ENCODE measurements around the gene MPDZ.

The MPDZ gene

DNA sequence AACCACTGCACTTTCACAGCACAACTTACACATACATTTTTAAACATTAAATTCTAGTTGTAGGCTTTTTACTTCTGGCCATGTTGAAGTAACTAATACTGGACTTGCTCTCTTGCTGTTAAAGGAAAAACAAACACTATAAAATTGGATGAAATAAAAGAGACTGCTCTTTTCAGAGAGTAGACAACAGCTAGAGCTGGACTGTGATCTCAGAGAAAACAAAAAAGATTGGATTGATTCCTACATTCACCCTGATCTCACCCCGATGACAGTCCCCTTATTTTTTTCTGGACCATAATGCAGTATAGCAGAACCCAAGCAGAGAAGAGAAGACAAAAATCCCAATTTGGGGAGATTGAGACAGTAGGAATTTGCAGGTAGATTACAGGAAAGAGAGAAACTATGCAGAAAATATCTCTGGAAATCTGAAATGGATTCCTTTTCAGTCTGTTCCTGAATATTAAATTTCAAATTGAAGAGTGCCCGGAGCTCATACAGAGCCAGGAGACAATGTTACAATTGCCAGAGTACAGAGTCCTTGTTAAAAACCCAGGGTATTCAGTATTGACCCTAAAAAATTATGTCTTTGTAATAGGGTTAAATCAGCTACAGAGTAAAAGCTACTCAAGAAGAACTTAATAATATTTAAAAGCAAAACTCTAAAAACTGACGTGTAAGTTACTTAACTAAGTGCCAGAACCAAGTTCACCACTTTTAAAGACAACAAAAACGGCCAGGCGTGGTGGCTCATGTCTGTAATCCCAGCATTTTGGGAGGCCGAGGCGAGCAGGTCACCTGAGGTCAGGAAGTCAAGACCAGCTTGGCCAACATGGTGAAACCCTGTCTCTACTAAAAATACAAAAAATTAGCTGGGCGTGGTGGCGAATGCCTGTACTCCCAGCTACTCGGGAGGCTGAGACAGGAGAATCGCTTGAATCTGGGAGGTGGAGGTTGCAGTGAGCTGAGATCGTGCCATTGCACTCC is 208.6 kb downstream of the MPDZ start:
- DNase-seq: no peak

- no peak for DNase-seq
These were observed 210.0 kb downstream of the MPDZ start for GRCh38 chr9:13069498-13069897.

- DNase-seq: no peak
These were observed 214.8 kb downstream of the MPDZ start for GRCh38 chr9:13064676-13065075.

GRCh38 chr9:13063880-13064459 is 215.5 kb downstream of the MPDZ start:
- no peak for DNase-seq

DNA sequence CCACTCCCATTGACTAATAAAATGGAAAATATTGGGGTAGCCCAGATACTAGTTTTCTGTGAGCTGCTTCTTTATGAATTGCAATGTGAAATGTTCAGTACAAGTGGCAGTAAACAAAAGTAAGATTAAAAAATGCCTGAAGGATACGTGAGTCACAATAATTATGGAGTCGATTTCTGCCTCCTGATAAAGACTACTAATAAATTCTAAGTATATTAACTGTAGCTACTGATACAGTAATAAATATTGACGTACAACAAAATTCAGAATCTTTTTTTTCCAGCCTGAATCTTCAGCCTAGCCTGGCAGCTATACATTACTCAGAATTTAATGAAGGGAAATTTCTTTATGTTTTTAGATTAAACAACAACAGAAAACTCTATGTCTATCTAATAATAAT is 218.1 kb downstream of the MPDZ start:
- no peak for DNase-seq

Data from AML-193 (cell line).